HepG2 (cell line): Measurements from ENCODE around the gene IL21R. TPM values are rescaled to one million over a fixed set of nuclear protein-coding genes. Genes with fewer than 3 reads are reported as not detected.

ENCODE experiments used
- ATAC-seq: fragments of 200-7000 bp; cut with Tn5 transposase; 3 replicates; pipeline ENCODE4 v1.9.1; 2020; ENCODE audit warnings: mild to moderate bottlenecking, moderate library complexity
- BruUV-seq: library from RNA; stranded (reverse); fragments of 400-500 nt; replicated peaks from 2 replicates; lab custom pipeline; 2021; lab: Mats Ljungman, UMichigan
- CTCF ChIA-PET: fragments of 300-600 bp; formaldehyde crosslinking; extraction: SDS; loops from one replicate; lab custom pipeline; 2021; ENCODE audit warnings: low total read pairs, inconsistent platforms, low intra/inter-chr PET ratio; lab: Yijun Ruan, JAX
- POLR2A ChIA-PET: fragments of 350-600 bp; sonication (Branson Sonifier 250); formaldehyde crosslinking; loops from one replicate; lab custom pipeline; 2020; ENCODE audit warnings: antibody characterized with exemption, inconsistent platforms; lab: Yijun Ruan, JAX
- DNase-seq: peaks from one replicate; pipeline ENCODE4 v3.0.0-alpha.2; 2015; ENCODE audit warnings: low spot score
- FAIRE-seq: peaks from 3 replicates; lab custom pipeline; 2011; peaks lifted over from hg19 to GRCh38; lab: Jason Lieb, UNC
- H2AFZ ChIP-seq: one replicate; pipeline ENCODE4 v1.6.1; 2011; ENCODE audit warnings: low read length, inconsistent platforms
- H3K27ac ChIP-seq: fragments of 300-600 bp; 3 replicates; pipeline ENCODE4 v1.8.0; 2011; ENCODE audit warnings: mixed run types, mild to moderate bottlenecking, mixed read lengths, low read length, inconsistent platforms; ENCODE audit not compliant: insufficient read depth; ENCODE audit errors: extremely low read length
- H3K27me3 ChIP-seq, 2 experiments: fragments of 200-600 bp in 1 of 2; 2 replicates in 1 of 2; 3 replicates in 1 of 2; pipeline versions ENCODE4 v1.6.0 to v1.8.0; 2011; ENCODE audit warnings: low read length in 2 of 2, mild to moderate bottlenecking in 2 of 2, moderate library complexity in 2 of 2, inconsistent platforms in 1 of 2; ENCODE audit not compliant: insufficient read depth in 2 of 2, control insufficient read depth in 1 of 2
- H3K36me3 ChIP-seq, 2 experiments: fragments of 200-600 bp in 1 of 2; replicated peaks in 1 of 2; 2 replicates in 1 of 2; 3 replicates in 1 of 2; pipeline versions ENCODE4 v1.5.1 to v1.8.0; 2011; ENCODE audit warnings: low read length in 2 of 2, inconsistent platforms in 1 of 2; ENCODE audit not compliant: insufficient read depth in 2 of 2, control insufficient read depth in 1 of 2
- H3K4me1 ChIP-seq: 2 replicates; pipeline ENCODE4 v1.5.1; 2012; ENCODE audit warnings: low read length, inconsistent platforms; ENCODE audit not compliant: insufficient read depth
- H3K4me2 ChIP-seq: 2 replicates; pipeline ENCODE4 v1.6.0; 2011; ENCODE audit warnings: low read depth, low read length, inconsistent platforms
- H3K4me3 ChIP-seq, 3 experiments: fragments of 200-600 bp in 1 of 3; sonication (generic), shearing (Covaris generic) in 1 of 3; replicated peaks in 1 of 3; 2 replicates each; pipeline ENCODE4 v1.5.1; 2011 to 2016; ENCODE audit warnings: low read length in 3 of 3, inconsistent platforms in 2 of 3, low read depth in 2 of 3, mild to moderate bottlenecking in 2 of 3, control low read depth in 1 of 3, mixed read lengths in 1 of 3; ENCODE audit not compliant: insufficient read depth in 1 of 3
- H3K79me2 ChIP-seq: one replicate; pipeline ENCODE4 v1.6.1; 2011; ENCODE audit warnings: low read length, inconsistent platforms; ENCODE audit not compliant: insufficient read depth
- H3K9ac ChIP-seq: 2 replicates; pipeline ENCODE4 v1.6.0; 2011; ENCODE audit warnings: mild to moderate bottlenecking, low read depth, low read length, inconsistent platforms; ENCODE audit not compliant: insufficient read depth
- H3K9me3 ChIP-seq: 2 replicates; pipeline ENCODE4 v1.5.1; 2012; ENCODE audit warnings: mild to moderate bottlenecking, low read length
- H4K20me1 ChIP-seq: 2 replicates; pipeline ENCODE4 v1.6.0; 2011; ENCODE audit warnings: inconsistent platforms, mild to moderate bottlenecking, low read length, moderate library complexity; ENCODE audit not compliant: insufficient read depth
- MAFF ChIP-seq: IDR thresholded peaks from 2 replicates; pipeline ENCODE4 v1.6.1; 2011; ENCODE audit warnings: low read depth, low read length, improper control_type of control experiment
- MAFG ChIP-seq: sonication (generic); formaldehyde crosslinking; IDR thresholded peaks from 2 replicates; pipeline ENCODE4 v1.5.1; 2020; ENCODE audit warnings: mild to moderate bottlenecking, missing genetic modification reagents
- MAFK ChIP-seq, 2 experiments: IDR thresholded peaks in 1 of 2; conservative IDR thresholded peaks in 1 of 2; 2 replicates each; pipeline ENCODE4 v1.6.1; 2011; ENCODE audit warnings: improper control_type of control experiment in 2 of 2, low read length in 2 of 2
- MYPOP ChIP-seq: sonication (generic); formaldehyde crosslinking; IDR thresholded peaks from 2 replicates; pipeline ENCODE4 v1.8.1; 2023; ENCODE audit warnings: mild to moderate bottlenecking, moderate library complexity, missing genetic modification reagents
- NFYB ChIP-seq: sonication (generic); formaldehyde crosslinking; IDR thresholded peaks from 2 replicates; pipeline ENCODE4 v1.4.0; 2020; ENCODE audit warnings: missing genetic modification reagents
- NFYC ChIP-seq: IDR thresholded peaks from 2 replicates; pipeline ENCODE4 v1.6.1; 2016; ENCODE audit warnings: missing genetic modification reagents, missing compliant biosample characterization
- SALL2 ChIP-seq: sonication (generic); formaldehyde crosslinking; IDR thresholded peaks from 2 replicates; pipeline ENCODE4 v1.8.1; 2023; ENCODE audit warnings: mild to moderate bottlenecking, missing genetic modification reagents, inconsistent platforms
- STAG1 ChIP-seq: sonication (generic); formaldehyde crosslinking; IDR thresholded peaks from 2 replicates; pipeline ENCODE4 v1.4.0; 2020; ENCODE audit warnings: missing genetic modification reagents
- TEAD3 ChIP-seq: optimal IDR thresholded peaks from 2 replicates; pipeline ENCODE3; 2016; ENCODE audit warnings: borderline replicate concordance
- UBTF ChIP-seq: sonication (generic); formaldehyde crosslinking; IDR thresholded peaks from 2 replicates; pipeline ENCODE4 v1.4.0; 2020; ENCODE audit warnings: mild to moderate bottlenecking, missing genetic modification reagents
- ZBTB1 ChIP-seq: sonication (generic); formaldehyde crosslinking; IDR thresholded peaks from 2 replicates; pipeline ENCODE4 v1.4.0; 2020; ENCODE audit warnings: missing genetic modification reagents, borderline replicate concordance
- ZMYM3 ChIP-seq: sonication (generic); formaldehyde crosslinking; IDR thresholded peaks from 2 replicates; pipeline ENCODE4 v1.5.1; 2020; ENCODE audit warnings: mild to moderate bottlenecking, missing genetic modification reagents
- ZNF740 ChIP-seq: sonication (generic); formaldehyde crosslinking; IDR thresholded peaks from 2 replicates; pipeline ENCODE4 v1.4.0; 2020; ENCODE audit warnings: missing genetic modification reagents
- ZNF788 ChIP-seq: sonication (generic); formaldehyde crosslinking; IDR thresholded peaks from 2 replicates; pipeline ENCODE4 v1.5.0; 2020; ENCODE audit warnings: mild to moderate bottlenecking, missing genetic modification reagents, borderline replicate concordance
- WGBS: methylation state at CpG from one replicate; pipeline ENCODE4 v1.1.6; 2017; ENCODE audit warnings: low lambda C conversion rate; 5-methylcytosine and 5-hydroxymethylcytosine counted together
- in situ Hi-C: cut with HindIII; loops from 2 replicates; pipeline ENCODE4 v1.10.0; 2017; ENCODE audit warnings: low pct_unique_long_range_greater_than_20kb; ENCODE audit not compliant: extremely low pct_ligation_motif_present
- intact Hi-C: fragments of 100-400 bp; cut with micrococcal nuclease; formaldehyde crosslinking; loops from one replicate; pipeline ENCODE4 v1.10.0; 2022; ENCODE audit not compliant: unreplicated experiment
- polyA plus RNA-seq, 8 experiments: library from polyadenylated mRNA; depleted of rRNA in 3 of 8; stranded (reverse) in 7 of 8; unstranded in 1 of 8; fragments of >200 nt; fragmentation: Illumina TruSeq in 4 of 8; extraction: Trizol in 4 of 8; gene quantifications; 2 replicates each; pipeline versions ENCODE4 v1.2.1 to v1.2.3, GENCODE V29; 2011 to 2016; ENCODE audit warnings: low read depth in 4 of 8, missing spikeins in 1 of 8, mixed read lengths in 1 of 8; ENCODE audit not compliant: insufficient read depth in 1 of 8
- total RNA-seq, 5 experiments: library from RNA; depleted of rRNA; stranded (reverse); fragments of >200 nt; fragmentation: Illumina TruSeq; extraction: Trizol; gene quantifications; 2 replicates each; pipeline ENCODE4 v1.2.3, GENCODE V29; 2016; ENCODE audit warnings: low read depth in 1 of 5
- TF ChIP-seq, protein P1 (sequence below): sonication (generic); formaldehyde crosslinking; IDR thresholded peaks from 2 replicates; pipeline ENCODE4 v1.4.0; 2020; ENCODE audit warnings: missing genetic modification reagents, mild to moderate bottlenecking, borderline replicate concordance

IL21R gene
- total and polyA plus RNA-seq, 2 of the 13 experiments (the other 11 are each of a cell fraction or from before 2014, with no cell fraction given) = 0.49 to 0.64 TPM

DNA sequence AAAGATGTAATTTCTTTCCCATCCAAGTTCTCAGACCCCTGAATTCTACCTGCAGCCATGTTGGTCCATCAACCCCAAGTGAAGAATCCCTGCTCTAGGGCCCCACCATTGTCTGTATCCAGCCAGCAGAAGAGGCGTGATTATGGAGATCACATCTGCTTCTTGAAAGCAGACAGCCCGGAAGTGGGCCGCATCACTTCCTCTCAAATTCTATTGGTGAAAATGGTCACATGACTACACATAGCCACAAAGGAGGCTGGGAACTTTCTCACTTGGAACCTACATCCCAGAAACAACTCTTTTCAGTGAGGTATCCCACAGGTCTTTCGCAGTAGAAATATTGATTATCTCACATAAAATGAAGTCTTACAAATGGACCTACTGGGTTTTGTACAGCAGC lies 48.1 kb upstream of the IL21R start:
- Histone ChIP-seq H3K4me1 (no peaks in the 10 kb centered on the region), H2AFZ (no peak overlapping the region), H3K4me3 (no peak overlapping the region), H3K36me3 (peaks cover 35 to 62% of the 10 kb centered on the region in 2 experiments), H3K9me3 (no peaks in the 10 kb centered on the region), H3K4me2 (no peak overlapping the region), H3K9ac (no peak overlapping the region), H3K79me2 (no peaks in the 10 kb centered on the region), H3K27ac (no peak overlapping the region), H3K27me3 (no peaks in the 10 kb centered on the region), H4K20me1 (no peaks in the 10 kb centered on the region)
- ChIA-PET CTCF (no interaction called here), POLR2A (no interaction called here)
- TF ChIP-seq ZNF788 (CRISPR knock-in tag) (no peak), NFYB (peak; percentile 43; the same call in 1 of the 2 replicates), MYPOP (no peak), NFYC (CRISPR knock-in tag) (0 out of 2 replicates have a peak, but pooled peaks have one; percentile 13)
- BruUV-seq = no TSS peak
- WGBS = 98% methylated on average over 4 of the region's 4 CpGs
- ATAC-seq = no peak
- in situ Hi-C loops = no loop called here
- no peak for DNase-seq
- intact Hi-C loops = no loop called here
- no peak for FAIRE-seq

DNA sequence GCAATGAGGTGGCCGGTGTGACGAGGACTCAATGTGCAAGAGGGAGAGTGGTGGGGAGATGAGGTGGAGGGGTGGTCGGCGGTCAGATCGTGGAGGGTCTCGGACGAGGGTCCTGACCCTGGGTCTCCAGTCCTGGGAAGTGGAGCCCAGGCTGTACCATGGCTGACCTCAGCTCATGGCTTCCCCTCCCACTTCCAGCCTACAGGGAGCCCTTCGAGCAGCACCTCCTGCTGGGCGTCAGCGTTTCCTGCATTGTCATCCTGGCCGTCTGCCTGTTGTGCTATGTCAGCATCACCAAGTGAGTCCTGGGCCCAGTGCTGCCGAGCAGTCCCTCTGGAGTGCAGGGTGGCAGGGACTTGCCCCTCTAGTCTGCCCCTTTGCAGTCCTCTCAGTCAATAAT lies 46.4 kb upstream of the IL21R start:
- Histone ChIP-seq H3K27me3 (no peaks in the 10 kb centered on the region), H2AFZ (no peak overlapping the region), H3K4me1 (no peaks in the 10 kb centered on the region), H3K36me3 (peaks cover 38 to 65% of the 10 kb centered on the region in 2 experiments), H4K20me1 (no peaks in the 10 kb centered on the region), H3K9ac (no peak overlapping the region), H3K79me2 (no peaks in the 10 kb centered on the region), H3K4me3 (no peak overlapping the region), H3K4me2 (no peak overlapping the region), H3K9me3 (no peaks in the 10 kb centered on the region), H3K27ac (no peak overlapping the region)
- POLR2A ChIA-PET = no interaction called here
- in situ Hi-C loops = no loop called here
- ATAC-seq (peak; percentile 85), FAIRE-seq (no peak), DNase-seq (peak; percentile 51)
- BruUV-seq = no TSS peak
- 96% methylated on average over 11 of the region's 12 CpGs for WGBS
- intact Hi-C loops = no loop called here
- CTCF ChIA-PET = interaction anchor here (1.6 kb wide), 1 partner anchor 121 kb away, joined by 4 read pairs; no protein-coding TSS in a partner anchor
- TF ChIP-seq UBTF (CRISPR knock-in tag) (0 out of 2 replicates have a peak, but pooled peaks have one; percentile 17), ZMYM3 (CRISPR knock-in tag) (no peak), TEAD3 (CRISPR knock-in tag) (no peak), SALL2 (CRISPR knock-in tag) (no peak), MAFF (peak; percentile 81), ZNF740 (CRISPR knock-in tag) (no peak), MAFG (CRISPR knock-in tag) (peak; percentile 54; the same call in 1 of the 2 replicates), STAG1 (peak; percentile 71), ZBTB1 (no peak), MAFK (conservative IDR thresholded peaks at IDR 0.05 in 1 of 2, IDR thresholded peaks at IDR 0.05 in 1 of 2; ENCODE audit: low read length in 2 of 2) (peak; percentile 90 to 91)
- TF ChIP-seq, protein P1, sequence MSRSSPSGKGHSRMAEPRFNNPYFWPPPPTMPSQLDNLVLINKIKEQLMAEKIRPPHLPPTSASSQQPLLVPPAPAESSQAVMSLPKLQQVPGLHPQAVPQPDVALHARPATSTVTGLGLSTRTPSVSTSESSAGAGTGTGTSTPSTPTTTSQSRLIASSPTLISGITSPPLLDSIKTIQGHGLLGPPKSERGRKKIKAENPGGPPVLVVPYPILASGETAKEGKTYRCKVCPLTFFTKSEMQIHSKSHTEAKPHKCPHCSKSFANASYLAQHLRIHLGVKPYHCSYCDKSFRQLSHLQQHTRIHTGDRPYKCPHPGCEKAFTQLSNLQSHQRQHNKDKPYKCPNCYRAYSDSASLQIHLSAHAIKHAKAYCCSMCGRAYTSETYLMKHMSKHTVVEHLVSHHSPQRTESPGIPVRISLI (CRISPR knock-in tag) = 0 out of 2 replicates have a peak, but pooled peaks have one; percentile 22
